22Rv1 (cell line): ENCODE results near the gene FOXN1.

Source experiments
- ZFX ChIP-seq: fragments of 450-650 bp; IDR thresholded peaks from 2 replicates; pipeline ENCODE4 v1.6.1; 2017; ENCODE audit warnings: antibody characterized with exemption, borderline replicate concordance
- TF ChIP-seq, protein P1 (sequence below): fragments of 450-650 bp; IDR thresholded peaks from 2 replicates; pipeline ENCODE4 v1.5.1; 2017; ENCODE audit warnings: mild to moderate bottlenecking

DNA sequence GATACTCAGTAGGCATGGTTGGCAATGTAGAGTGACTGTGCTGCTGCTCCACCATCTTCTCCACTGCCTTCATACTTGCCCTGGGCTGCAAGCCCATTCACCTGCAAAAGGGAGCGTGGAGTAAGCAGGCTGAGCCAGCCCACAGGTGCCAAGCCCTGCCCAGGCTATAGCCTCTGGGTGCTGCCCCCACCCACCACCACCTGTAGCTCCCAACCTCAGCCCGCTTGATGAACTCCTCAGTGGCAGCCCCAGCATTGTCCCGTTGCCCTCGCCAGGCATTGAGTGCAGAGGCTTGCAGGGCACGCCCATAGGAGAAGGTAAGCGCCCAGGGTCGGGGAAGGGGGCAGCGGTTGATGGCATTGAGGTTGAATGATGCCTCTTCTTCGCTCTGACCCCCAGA, 67.4 kb downstream of the FOXN1 start:
- TF ChIP-seq, protein P1, sequence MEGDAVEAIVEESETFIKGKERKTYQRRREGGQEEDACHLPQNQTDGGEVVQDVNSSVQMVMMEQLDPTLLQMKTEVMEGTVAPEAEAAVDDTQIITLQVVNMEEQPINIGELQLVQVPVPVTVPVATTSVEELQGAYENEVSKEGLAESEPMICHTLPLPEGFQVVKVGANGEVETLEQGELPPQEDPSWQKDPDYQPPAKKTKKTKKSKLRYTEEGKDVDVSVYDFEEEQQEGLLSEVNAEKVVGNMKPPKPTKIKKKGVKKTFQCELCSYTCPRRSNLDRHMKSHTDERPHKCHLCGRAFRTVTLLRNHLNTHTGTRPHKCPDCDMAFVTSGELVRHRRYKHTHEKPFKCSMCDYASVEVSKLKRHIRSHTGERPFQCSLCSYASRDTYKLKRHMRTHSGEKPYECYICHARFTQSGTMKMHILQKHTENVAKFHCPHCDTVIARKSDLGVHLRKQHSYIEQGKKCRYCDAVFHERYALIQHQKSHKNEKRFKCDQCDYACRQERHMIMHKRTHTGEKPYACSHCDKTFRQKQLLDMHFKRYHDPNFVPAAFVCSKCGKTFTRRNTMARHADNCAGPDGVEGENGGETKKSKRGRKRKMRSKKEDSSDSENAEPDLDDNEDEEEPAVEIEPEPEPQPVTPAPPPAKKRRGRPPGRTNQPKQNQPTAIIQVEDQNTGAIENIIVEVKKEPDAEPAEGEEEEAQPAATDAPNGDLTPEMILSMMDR, result no peak
- no peak for TF ChIP-seq ZFX
